ENCODE data around the gene RNF7. TPM values are rescaled to one million over a fixed set of nuclear protein-coding genes. Genes with fewer than 3 reads are reported as not detected.

RNF7 gene
- total RNA-seq, 2 donors from 2014 or later = 53.9 to 54.7 TPM

GRCh38 chr3:141793476-141794260 is 55.6 kb downstream of the RNF7 start:
- DNase-seq (ENCODE audit: low spot score) = no peak
- Histone ChIP-seq H3K4me1 (ENCODE audit: control insufficient read depth in 1 of 2, low read depth in 2 of 2) (peaks cover 7 to 31% of the 10 kb centered on the region in 2 donors), H3K27ac (no peak overlapping the region), H3K27me3 (replicated peaks; ENCODE audit: insufficient read depth) (no peaks in the 10 kb centered on the region), H3K9me3 (no peaks in the 10 kb centered on the region), H3K36me3 (no peaks in the 10 kb centered on the region), H3K4me3 (no peak overlapping the region)
- no peak for TF ChIP-seq CTCF (IDR thresholded peaks at IDR 0.05)
- no peak for ATAC-seq (ENCODE audit: insufficient number of reproducible peaks, low FRiP score, low read depth)

- H3K36me3 ChIP-seq = no peaks in the 10 kb centered on the region
- DNase-seq (ENCODE audit: low spot score) = no peak
- H3K9me3 ChIP-seq = no peaks in the 10 kb centered on the region
- no peak overlapping the region for H3K4me3 ChIP-seq
- no peak overlapping the region for H3K27ac ChIP-seq
- H3K27me3 ChIP-seq (replicated peaks; ENCODE audit: insufficient read depth) = no peaks in the 10 kb centered on the region
- no peak for ATAC-seq (ENCODE audit: insufficient number of reproducible peaks, low FRiP score, low read depth)
- peaks cover 7 to 35% of the 10 kb centered on the region in 2 donors for H3K4me1 ChIP-seq (ENCODE audit: control insufficient read depth in 1 of 2, low read depth in 2 of 2)
- TF ChIP-seq CTCF (IDR thresholded peaks at IDR 0.05) = no peak
Measured at GRCh38 chr3:141795276-141795675, 57.2 kb downstream of the RNF7 start.

GRCh38 chr3:141795741-141796080 is 57.6 kb downstream of the RNF7 start:
- Histone ChIP-seq H3K27me3 (replicated peaks; ENCODE audit: insufficient read depth) (no peaks in the 10 kb centered on the region), H3K36me3 (no peaks in the 10 kb centered on the region), H3K9me3 (no peaks in the 10 kb centered on the region), H3K27ac (no peak overlapping the region), H3K4me3 (no peak overlapping the region), H3K4me1 (ENCODE audit: control insufficient read depth in 1 of 2, low read depth in 2 of 2) (peaks cover 7 to 35% of the 10 kb centered on the region in 2 donors)
- no peak for DNase-seq (ENCODE audit: low spot score)
- no peak for TF ChIP-seq CTCF (IDR thresholded peaks at IDR 0.05)
- ATAC-seq (ENCODE audit: insufficient number of reproducible peaks, low FRiP score, low read depth) = peak; percentile 9

GRCh38 chr3:141796081-141796888 is 58.2 kb downstream of the RNF7 start:
- ATAC-seq (ENCODE audit: insufficient number of reproducible peaks, low FRiP score, low read depth) (no peak), DNase-seq (ENCODE audit: low spot score) (no peak)

More at GRCh38 chr3:141796081-141796888, 58.2 kb downstream of the RNF7 start:
- H3K9me3 ChIP-seq = no peaks in the 10 kb centered on the region
- peaks cover 7 to 35% of the 10 kb centered on the region in 2 donors for H3K4me1 ChIP-seq (ENCODE audit: control insufficient read depth in 1 of 2, low read depth in 2 of 2)
- peak overlapping the region; percentile 66 for H3K4me3 ChIP-seq
- no peaks in the 10 kb centered on the region for H3K36me3 ChIP-seq
- no peaks in the 10 kb centered on the region for H3K27me3 ChIP-seq (replicated peaks; ENCODE audit: insufficient read depth)
- TF ChIP-seq CTCF (IDR thresholded peaks at IDR 0.05) = no peak
- H3K27ac ChIP-seq = peak overlapping the region in 1 of 2 donors; percentile 36

Other genes starting within 250 kb of the RNF7 start
- gene GRK7, start 25.1 kb downstream of the RNF7 start, total RNA-seq = not detected
- gene ATP1B3, start 138.3 kb downstream of the RNF7 start, total RNA-seq = 100 to 1,000 TPM in 1 of 2 donors, 10 to 100 TPM in 1; 78.7 to 106 TPM